ENCODE data around the gene WDFY4.

The WDFY4 gene

GRCh38 chr10:49008505-49009198, 324.0 kb downstream of the WDFY4 start:
- no peaks in the 10 kb centered on the region for H3K4me1 ChIP-seq (ENCODE audit: insufficient read depth, poor library complexity, severe bottlenecking)
- H3K27me3 ChIP-seq (ENCODE audit: insufficient read depth, poor library complexity, severe bottlenecking): no peaks in the 10 kb centered on the region
- no peaks in the 10 kb centered on the region for H3K36me3 ChIP-seq (ENCODE audit: low read depth)
- H3K9me3 ChIP-seq (ENCODE audit: severe bottlenecking): no peaks in the 10 kb centered on the region
- H3K4me3 ChIP-seq (ENCODE audit: severe bottlenecking): no peak overlapping the region
- no peak overlapping the region for H3K27ac ChIP-seq (ENCODE audit: poor library complexity, severe bottlenecking)
- DNase-seq (ENCODE audit: low spot score): no peak
- no peak for TF ChIP-seq CTCF (IDR thresholded peaks at IDR 0.05; ENCODE audit: poor library complexity, severe bottlenecking)
- no peak for ATAC-seq (ENCODE audit: low read depth)

GRCh38 chr10:49009199-49009979, 324.7 kb downstream of the WDFY4 start:
- Histone ChIP-seq H3K27me3 (ENCODE audit: insufficient read depth, poor library complexity, severe bottlenecking) (peaks cover 4% of the 10 kb centered on the region), H3K9me3 (ENCODE audit: severe bottlenecking) (no peaks in the 10 kb centered on the region), H3K36me3 (ENCODE audit: low read depth) (no peaks in the 10 kb centered on the region), H3K27ac (ENCODE audit: poor library complexity, severe bottlenecking) (no peak overlapping the region), H3K4me1 (ENCODE audit: insufficient read depth, poor library complexity, severe bottlenecking) (no peaks in the 10 kb centered on the region), H3K4me3 (ENCODE audit: severe bottlenecking) (no peak overlapping the region)
- DNase-seq (ENCODE audit: low spot score) (no peak), ATAC-seq (ENCODE audit: low read depth) (no peak)
- TF ChIP-seq CTCF (IDR thresholded peaks at IDR 0.05; ENCODE audit: poor library complexity, severe bottlenecking): no peak

GRCh38 chr10:49010295-49010694, 325.6 kb downstream of the WDFY4 start:
- Histone ChIP-seq H3K27me3 (ENCODE audit: insufficient read depth, poor library complexity, severe bottlenecking) (peaks cover 4% of the 10 kb centered on the region), H3K36me3 (ENCODE audit: low read depth) (no peaks in the 10 kb centered on the region), H3K9me3 (ENCODE audit: severe bottlenecking) (no peaks in the 10 kb centered on the region), H3K4me3 (ENCODE audit: severe bottlenecking) (no peak overlapping the region), H3K27ac (ENCODE audit: poor library complexity, severe bottlenecking) (no peak overlapping the region), H3K4me1 (ENCODE audit: insufficient read depth, poor library complexity, severe bottlenecking) (no peaks in the 10 kb centered on the region)
- DNase-seq (ENCODE audit: low spot score): no peak
- no peak for ATAC-seq (ENCODE audit: low read depth)
- no peak for TF ChIP-seq CTCF (IDR thresholded peaks at IDR 0.05; ENCODE audit: poor library complexity, severe bottlenecking)

GRCh38 chr10:49010865-49011264, 326.2 kb downstream of the WDFY4 start:
- H3K27me3 ChIP-seq (ENCODE audit: insufficient read depth, poor library complexity, severe bottlenecking): peaks cover 4% of the 10 kb centered on the region
- H3K4me3 ChIP-seq (ENCODE audit: severe bottlenecking): no peak overlapping the region
- DNase-seq (ENCODE audit: low spot score) (no peak), ATAC-seq (ENCODE audit: low read depth) (no peak)
- H3K27ac ChIP-seq (ENCODE audit: poor library complexity, severe bottlenecking): no peak overlapping the region
- H3K36me3 ChIP-seq (ENCODE audit: low read depth): no peaks in the 10 kb centered on the region
- no peaks in the 10 kb centered on the region for H3K4me1 ChIP-seq (ENCODE audit: insufficient read depth, poor library complexity, severe bottlenecking)
- no peaks in the 10 kb centered on the region for H3K9me3 ChIP-seq (ENCODE audit: severe bottlenecking)
- no peak for TF ChIP-seq CTCF (IDR thresholded peaks at IDR 0.05; ENCODE audit: poor library complexity, severe bottlenecking)

- no peak overlapping the region for H3K4me3 ChIP-seq (ENCODE audit: severe bottlenecking)
- H3K36me3 ChIP-seq (ENCODE audit: low read depth): no peaks in the 10 kb centered on the region
- no peak for ATAC-seq (ENCODE audit: low read depth)
- TF ChIP-seq CTCF (IDR thresholded peaks at IDR 0.05; ENCODE audit: poor library complexity, severe bottlenecking): no peak
- H3K27me3 ChIP-seq (ENCODE audit: insufficient read depth, poor library complexity, severe bottlenecking): peaks cover 4% of the 10 kb centered on the region
- H3K4me1 ChIP-seq (ENCODE audit: insufficient read depth, poor library complexity, severe bottlenecking): no peaks in the 10 kb centered on the region
- H3K27ac ChIP-seq (ENCODE audit: poor library complexity, severe bottlenecking): no peak overlapping the region
- no peaks in the 10 kb centered on the region for H3K9me3 ChIP-seq (ENCODE audit: severe bottlenecking)
- DNase-seq (ENCODE audit: low spot score): no peak
Measured at GRCh38 chr10:49011756-49012155, 327.1 kb downstream of the WDFY4 start.
